Common myeloid progenitor, CD34-positive (primary cell): Measurements from ENCODE around the gene UBA7.

Experiments
- CTCF ChIA-PET: fragments of 350-600 bp; sonication (Branson Sonifier 250); formaldehyde crosslinking; loops from one replicate; lab custom pipeline; 2021; ENCODE audit warnings: antibody characterized with exemption; lab: Charles Lee
- POLR2A ChIA-PET: fragments of 350-600 bp; sonication (Branson Sonifier 250); formaldehyde crosslinking; loops from one replicate; lab custom pipeline; 2021; ENCODE audit warnings: antibody characterized with exemption; lab: Charles Lee
- DNase-seq, 3 donors: peaks; one replicate each; pipeline versions ENCODE4 v3.0.0 to v3.0.0-alpha.2; 2013
- H3K27ac ChIP-seq, 2 experiments: 1 replicate in 1 of 2; 2 replicates in 1 of 2; pipeline ENCODE4 v1.7.0; 2013; ENCODE audit warnings: inconsistent platforms in 2 of 2, low read length in 2 of 2, mild to moderate bottlenecking in 2 of 2, low read depth in 1 of 2, moderate library complexity in 1 of 2; ENCODE audit not compliant: severe bottlenecking in 2 of 2, insufficient read depth in 1 of 2, poor library complexity in 1 of 2
- H3K27me3 ChIP-seq, 5 experiments: replicated peaks in 2 of 5; 1 replicate in 3 of 5; 2 replicates in 2 of 5; pipeline versions ENCODE4 v1.6.1 to v1.7.0; 2013; ENCODE audit warnings: low read length in 4 of 5, mild to moderate bottlenecking in 2 of 5, moderate library complexity in 2 of 5, inconsistent platforms in 1 of 5; ENCODE audit not compliant: insufficient read depth in 5 of 5, control insufficient read depth in 4 of 5
- H3K36me3 ChIP-seq, 4 experiments: 1 replicate in 2 of 4; 2 replicates in 2 of 4; pipeline versions ENCODE4 v1.6.1 to v1.7.0; 2013; ENCODE audit warnings: low read length in 3 of 4, control low read depth in 1 of 4, mild to moderate bottlenecking in 1 of 4; ENCODE audit not compliant: control insufficient read depth in 4 of 4, insufficient read depth in 4 of 4
- H3K4me1 ChIP-seq, 4 experiments: 1 replicate in 3 of 4; 2 replicates in 1 of 4; pipeline versions ENCODE4 v1.6.1 to v1.7.1; 2013; ENCODE audit warnings: low read length in 3 of 4, mild to moderate bottlenecking in 3 of 4, control low read depth in 1 of 4, inconsistent platforms in 1 of 4, moderate library complexity in 1 of 4; ENCODE audit not compliant: control insufficient read depth in 4 of 4, insufficient read depth in 4 of 4; ENCODE audit errors: control extremely low read depth in 1 of 4
- H3K4me3 ChIP-seq, 7 experiments: 1 replicate in 4 of 7; 2 replicates in 3 of 7; pipeline versions ENCODE4 v1.5.1 to v1.7.0; 2013; ENCODE audit warnings: mild to moderate bottlenecking in 7 of 7, low read length in 6 of 7, moderate library complexity in 6 of 7, inconsistent platforms in 2 of 7, low read depth in 2 of 7, control low read depth in 1 of 7; ENCODE audit not compliant: insufficient read depth in 4 of 7, control insufficient read depth in 1 of 7; ENCODE audit errors: extremely low read depth in 1 of 7
- H3K9me3 ChIP-seq, 5 experiments: 1 replicate in 4 of 5; 2 replicates in 1 of 5; pipeline versions ENCODE4 v1.6.1 to v1.7.1; 2013; ENCODE audit warnings: low read length in 4 of 5, mild to moderate bottlenecking in 2 of 5, inconsistent platforms in 1 of 5, low read depth in 1 of 5, moderate library complexity in 1 of 5; ENCODE audit not compliant: control insufficient read depth in 4 of 5, insufficient read depth in 2 of 5; ENCODE audit errors: control extremely low read depth in 1 of 5
- WGBS: methylation state at CpG from one replicate; pipeline ENCODE4 v1.1.5; 2013; ENCODE audit not compliant: insufficient coverage; 5-methylcytosine and 5-hydroxymethylcytosine counted together

The UBA7 gene

DNA sequence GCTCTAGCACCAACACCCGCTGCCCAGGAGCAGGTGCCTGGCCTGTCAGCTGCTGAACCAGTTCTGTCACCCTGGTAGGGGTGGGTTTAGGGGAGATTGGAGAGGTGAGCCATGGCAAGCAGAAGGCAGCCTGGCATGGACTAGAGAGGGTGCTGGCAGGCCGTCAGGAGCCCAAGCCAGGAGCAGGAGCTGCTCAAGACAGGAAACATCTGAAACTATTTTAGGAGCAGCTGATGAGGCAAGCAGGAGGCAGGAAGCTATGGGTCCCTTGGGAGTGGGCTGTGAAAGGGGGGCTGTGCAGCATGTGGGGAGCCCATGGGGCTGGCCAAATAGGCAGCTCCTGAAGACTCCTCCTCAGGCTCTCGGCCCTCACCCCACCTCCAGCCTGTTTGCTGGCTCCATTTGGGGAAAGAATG lies 8.4 kb downstream of the UBA7 start:
- Histone ChIP-seq H3K27me3 (no peaks in the 10 kb centered on the region), H3K27ac (peak overlapping the region; percentile 92 to 96), H3K4me1 (peaks cover 10 to 74% (median 71%) of the 10 kb centered on the region in 4 experiments), H3K4me3 (peak overlapping the region in 6 of 7 experiments; percentile 35 to 95 (median 88)), H3K9me3 (no peaks in the 10 kb centered on the region), H3K36me3 (peaks cover 0 to 50% (median 20%) of the 10 kb centered on the region in 4 experiments)
- peak; percentile 54 to 86 (median 80) for DNase-seq
- ChIA-PET POLR2A (interaction anchor here (1.0 to 7.4 kb wide), 4 partner anchors 8 to 34 kb away, joined by 3 to 111 read pairs (median 12); partner anchors contain the start of gene UBA7), CTCF (interaction anchor here (1.2 to 31.1 kb wide), 6 partner anchors 7 to 104 kb away, joined by 4 to 807 read pairs (median 18); partner anchors contain the start of gene UBA7)
- 0% methylated on average over 1 of the region's 3 CpGs for WGBS

DNA sequence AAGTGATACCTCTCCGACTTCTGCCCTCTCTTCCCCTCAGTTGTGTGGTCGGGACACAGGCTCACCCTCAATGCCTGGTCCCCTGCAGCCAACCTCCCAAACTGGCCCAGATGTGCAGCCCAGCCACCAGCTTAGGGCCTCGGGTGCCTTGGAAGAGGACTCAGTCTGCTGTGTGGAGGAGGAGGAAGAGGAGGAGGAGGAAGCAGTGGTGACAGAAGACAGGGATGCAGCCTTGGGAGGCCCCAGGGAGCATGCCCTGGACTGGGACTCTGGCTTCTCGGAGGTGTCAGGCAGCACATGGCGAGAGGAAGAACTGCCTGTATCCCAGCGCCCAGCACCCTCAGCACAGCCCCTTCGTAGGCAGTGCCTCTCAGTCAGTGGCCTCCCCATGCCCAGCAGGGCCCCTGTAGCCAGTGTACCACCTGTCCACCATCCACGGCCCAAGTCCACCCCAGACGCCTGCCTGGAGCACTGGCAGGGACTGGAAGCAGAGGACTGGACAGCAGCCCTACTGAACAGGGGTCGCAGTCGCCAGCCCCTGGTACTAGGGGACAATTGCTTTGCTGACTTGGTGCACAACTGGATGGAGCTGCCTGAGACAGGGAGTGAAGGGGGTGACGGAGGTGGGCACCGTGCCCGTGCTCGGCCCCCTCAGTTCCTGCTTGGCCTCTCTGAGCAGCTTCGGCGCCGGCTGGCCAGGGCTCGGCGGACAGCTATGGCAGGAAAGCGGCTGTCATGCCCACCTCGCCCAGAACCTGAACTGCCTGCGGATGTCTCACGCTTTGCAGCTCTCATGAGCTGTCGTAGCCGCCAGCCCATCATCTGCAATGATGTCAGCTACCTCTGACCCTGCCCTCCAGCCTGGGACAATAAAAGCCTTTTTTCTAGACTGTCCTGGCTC lies 9.4 kb downstream of the UBA7 start:
- peaks cover 10 to 64% (median 61%) of the 10 kb centered on the region in 4 experiments for H3K4me1 ChIP-seq

DNA sequence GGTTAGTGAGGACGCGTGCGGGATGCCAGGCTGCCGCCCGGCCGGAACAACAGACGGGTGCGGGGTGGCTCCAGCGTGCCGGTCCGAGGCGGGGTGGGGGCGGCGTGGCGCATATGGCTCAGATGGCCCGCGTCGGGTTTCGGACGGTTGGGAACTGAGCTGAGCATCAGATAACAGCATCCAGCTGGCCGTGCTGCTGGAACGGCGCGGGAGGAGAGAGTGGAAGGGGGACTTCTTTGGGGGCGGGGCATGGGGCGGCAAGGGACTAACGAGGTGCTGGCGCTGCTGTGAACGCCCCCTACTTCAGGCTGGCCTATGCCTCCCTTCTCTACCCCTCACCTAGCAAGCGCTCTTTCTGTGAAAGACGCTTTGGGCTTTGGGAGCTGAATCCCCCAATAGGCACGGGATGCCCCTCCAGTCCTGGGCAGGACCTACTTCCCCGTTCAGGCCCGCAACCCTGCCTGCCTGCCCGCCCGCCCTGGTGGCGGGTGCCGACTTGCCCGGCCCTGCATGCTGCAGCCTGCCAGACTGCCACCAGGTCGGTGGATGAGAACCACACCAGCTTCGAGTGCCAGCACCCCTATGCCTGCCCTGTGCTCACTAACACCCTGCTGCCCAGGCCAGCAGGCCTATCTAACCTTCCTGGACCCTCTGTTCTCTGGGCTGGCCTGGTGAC lies 10.2 kb downstream of the UBA7 start:
- H3K4me1 ChIP-seq = peaks cover 9 to 56% (median 53%) of the 10 kb centered on the region in 4 experiments
- H3K27me3 ChIP-seq = no peaks in the 10 kb centered on the region
- DNase-seq = peak; percentile 62 to 86 (median 79)
- H3K4me3 ChIP-seq = peak overlapping the region; percentile 72 to 95 (median 86)
- H3K36me3 ChIP-seq = peaks cover 0 to 33% (median 6%) of the 10 kb centered on the region in 4 experiments
- WGBS = under 1% methylated on average over 27 of the region's 41 CpGs
- CTCF ChIA-PET = interaction anchor here (0.8 to 31.1 kb wide), 13 partner anchors 9 to 102 kb away, joined by 3 to 807 read pairs (median 9); partner anchors contain the start of genes AMIGO3, IP6K1, MST1R and UBA7
- POLR2A ChIA-PET = interaction anchor here (1.2 to 7.4 kb wide), 9 partner anchors 10 to 137 kb away, joined by 3 to 111 read pairs (median 5); partner anchors contain the start of genes IP6K1, RBM6 and UBA7
- peak overlapping the region; percentile 68 to 92 for H3K27ac ChIP-seq
- H3K9me3 ChIP-seq = no peaks in the 10 kb centered on the region

More for the DNA sequence above, 9.4 kb downstream of the UBA7 start:
- Histone ChIP-seq H3K9me3 (no peaks in the 10 kb centered on the region), H3K4me3 (peak overlapping the region; percentile 72 to 95 (median 86)), H3K27ac (peak overlapping the region; percentile 54 to 92), H3K36me3 (peaks cover 0 to 41% (median 10%) of the 10 kb centered on the region in 4 experiments), H3K27me3 (no peaks in the 10 kb centered on the region)
- ChIA-PET CTCF (interaction anchor here (0.8 to 31.1 kb wide), 9 partner anchors 8 to 103 kb away, joined by 3 to 807 read pairs (median 8); partner anchors contain the start of genes MST1R and UBA7), POLR2A (interaction anchor here (1.0 to 7.4 kb wide), 5 partner anchors 9 to 136 kb away, joined by 3 to 111 read pairs (median 11); partner anchors contain the start of genes IP6K1, RBM6 and UBA7)
- DNase-seq = no peak
- 8% methylated on average over 23 of the region's 26 CpGs for WGBS

DNA sequence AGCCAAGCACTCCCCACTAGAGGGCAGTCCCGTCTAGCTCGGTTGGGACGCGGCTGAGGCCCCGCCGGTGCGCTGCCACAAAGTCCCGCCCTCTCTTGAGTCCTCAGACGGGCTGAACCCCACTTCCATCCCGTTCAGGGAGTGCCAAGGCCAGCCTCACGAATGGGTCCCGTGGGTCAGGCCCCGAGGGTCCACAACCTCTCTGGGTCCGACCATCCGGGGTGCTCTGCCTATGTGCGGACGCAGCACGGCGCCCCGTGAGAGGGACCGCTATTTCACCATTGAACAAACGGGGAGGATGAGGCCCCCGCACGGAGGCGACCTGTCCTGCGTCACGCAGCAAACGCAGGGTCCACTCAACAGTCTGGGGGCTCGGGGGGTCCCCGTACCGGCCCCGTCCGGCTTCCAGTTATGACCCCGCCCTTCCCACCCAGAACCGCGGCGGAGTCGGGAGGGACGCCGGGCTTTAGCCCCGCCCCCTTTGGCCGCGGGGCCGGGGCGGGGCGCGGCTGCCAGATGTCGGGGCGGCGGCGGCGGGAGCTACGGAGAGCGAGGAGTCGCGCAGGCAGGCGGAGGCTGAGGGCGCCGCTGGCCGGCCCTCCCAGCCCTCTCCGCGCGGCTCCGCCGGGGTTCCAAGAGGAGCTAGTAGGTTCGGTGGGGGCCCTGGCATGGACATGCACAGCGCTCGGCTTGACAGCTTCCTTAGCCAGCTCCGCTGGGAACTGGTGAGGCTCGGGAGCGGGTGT lies 10.9 kb downstream of the UBA7 start, which contains the start of gene INKA1:
Gene INKA1, plus strand, starts transcription at position 543 of the 746 bp plus-strand sequence. Its CDS starts 132 bp downstream, at position 675.
- ChIA-PET CTCF (interaction anchor here (0.8 to 31.1 kb wide), 21 partner anchors 10 to 127 kb away, joined by 3 to 807 read pairs (median 4); partner anchors contain the start of genes AMIGO3, IP6K1, MON1A and MST1R), POLR2A (interaction anchor here (0.5 to 7.4 kb wide), 12 partner anchors 11 to 228 kb away, joined by 3 to 111 read pairs (median 4); partner anchors contain the start of genes IP6K1, RBM6 and UBA7)
- no peaks in the 10 kb centered on the region for H3K9me3 ChIP-seq
- H3K4me3 ChIP-seq = peak within 1 kb of the TSS; percentile 72 to 95 (median 86)
- 0% methylated on average over 53 of the region's 71 CpGs for WGBS
- DNase-seq = peak; percentile 88 to 92 (median 91)
- H3K36me3 ChIP-seq = peaks cover 0 to 26% (median 6%) of the 10 kb centered on the region in 4 experiments
- no peaks in the 10 kb centered on the region for H3K27me3 ChIP-seq
- peak within 1 kb of the TSS; percentile 68 to 92 for H3K27ac ChIP-seq
- peaks cover 7 to 49% (median 46%) of the 10 kb centered on the region in 4 experiments for H3K4me1 ChIP-seq

DNA sequence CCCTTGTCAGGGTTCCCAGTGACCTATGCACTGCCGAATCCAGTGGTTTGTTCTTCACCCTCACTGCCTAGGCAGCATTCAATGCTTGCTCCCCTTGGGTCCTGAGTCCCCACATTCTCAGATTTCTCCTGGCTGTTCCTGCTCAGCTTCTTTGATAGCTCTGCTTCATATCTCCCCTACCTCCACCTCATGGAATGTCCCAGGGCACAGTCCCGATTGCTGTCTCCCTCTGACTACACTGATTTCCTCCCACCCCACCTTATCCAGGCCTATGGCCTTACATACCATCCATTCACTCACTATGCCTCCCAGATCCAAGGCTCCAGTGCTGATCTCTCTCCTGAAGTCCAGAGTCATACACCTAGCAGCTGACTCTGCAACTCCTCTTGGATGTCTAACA lies 12.6 kb downstream of the UBA7 start:
- Histone ChIP-seq H3K4me1 (peaks cover 4 to 33% (median 29%) of the 10 kb centered on the region in 4 experiments), H3K27me3 (no peaks in the 10 kb centered on the region), H3K27ac (no peak overlapping the region), H3K9me3 (no peaks in the 10 kb centered on the region), H3K4me3 (no peak overlapping the region), H3K36me3 (peaks cover 0 to 19% (median 6%) of the 10 kb centered on the region in 4 experiments)
- ChIA-PET CTCF (interaction anchor here (1.2 to 31.1 kb wide), 11 partner anchors 11 to 109 kb away, joined by 3 to 807 read pairs (median 8); partner anchors contain the start of genes IP6K1, MST1R and UBA7), POLR2A (interaction anchor here (7.4 kb wide), 1 partner anchor 38 kb away, joined by 111 read pairs; no protein-coding TSS in a partner anchor)
- DNase-seq = no peak
- 93% methylated on average over 2 of the region's 2 CpGs for WGBS
